ENCODE measurements around the gene SLC25A26.
"Not testable (repeated sequence)": the region's sequence is repeated elsewhere in the genome, so short reads cannot be mapped to it uniquely, and the experiment has no call there.

Gene SLC25A26

GRCh38 chr3:66421893-66422292 is 201.1 kb downstream of the SLC25A26 start:
- not testable (repeated sequence) for H3K27me3 ChIP-seq (ENCODE audit: control insufficient read depth, insufficient read depth, low read length); H3K4me3 ChIP-seq (ENCODE audit: low read depth, low read length); H3K27ac ChIP-seq (ENCODE audit: low read depth, low read length); H3K9ac ChIP-seq (ENCODE audit: low read length)
- H3K4me1 ChIP-seq (ENCODE audit: control insufficient read depth, insufficient read depth, low read length) = peaks cover 12% of the 10 kb centered on the region
- peaks cover 42% of the 10 kb centered on the region for H3K36me3 ChIP-seq (ENCODE audit: control insufficient read depth, insufficient read depth, low read length)
- peaks cover 53% of the 10 kb centered on the region for H3K9me3 ChIP-seq (ENCODE audit: control insufficient read depth, insufficient read depth, low read depth, low read length)

- H3K9me3 ChIP-seq (ENCODE audit: control insufficient read depth, insufficient read depth, low read depth, low read length) = peaks cover 53% of the 10 kb centered on the region
- H3K27ac ChIP-seq (ENCODE audit: low read depth, low read length) = no peak overlapping the region
- no peak overlapping the region for H3K9ac ChIP-seq (ENCODE audit: low read length)
- H3K4me1 ChIP-seq (ENCODE audit: control insufficient read depth, insufficient read depth, low read length) = peaks cover 11% of the 10 kb centered on the region
- peaks cover 34% of the 10 kb centered on the region for H3K36me3 ChIP-seq (ENCODE audit: control insufficient read depth, insufficient read depth, low read length)
- no peak overlapping the region for H3K4me3 ChIP-seq (ENCODE audit: low read depth, low read length)
- H3K27me3 ChIP-seq (ENCODE audit: control insufficient read depth, insufficient read depth, low read length) = no peaks in the 10 kb centered on the region
Measured at GRCh38 chr3:66423791-66424190, 203.0 kb downstream of the SLC25A26 start.

- no peak overlapping the region for H3K4me3 ChIP-seq (ENCODE audit: low read depth, low read length)
- peaks cover 45% of the 10 kb centered on the region for H3K9me3 ChIP-seq (ENCODE audit: control insufficient read depth, insufficient read depth, low read depth, low read length)
- peaks cover 9% of the 10 kb centered on the region for H3K4me1 ChIP-seq (ENCODE audit: control insufficient read depth, insufficient read depth, low read length)
- H3K9ac ChIP-seq (ENCODE audit: low read length) = no peak overlapping the region
- H3K36me3 ChIP-seq (ENCODE audit: control insufficient read depth, insufficient read depth, low read length) = peaks cover 24% of the 10 kb centered on the region
- no peak overlapping the region for H3K27ac ChIP-seq (ENCODE audit: low read depth, low read length)
- H3K27me3 ChIP-seq (ENCODE audit: control insufficient read depth, insufficient read depth, low read length) = no peaks in the 10 kb centered on the region
Measured at GRCh38 chr3:66425032-66425431, 204.2 kb downstream of the SLC25A26 start.

GRCh38 chr3:66425576-66426114 is 204.8 kb downstream of the SLC25A26 start:
- no peak overlapping the region for H3K27ac ChIP-seq (ENCODE audit: low read depth, low read length)
- H3K36me3 ChIP-seq (ENCODE audit: control insufficient read depth, insufficient read depth, low read length) = peaks cover 18% of the 10 kb centered on the region
- no peak overlapping the region for H3K9ac ChIP-seq (ENCODE audit: low read length)
- H3K9me3 ChIP-seq (ENCODE audit: control insufficient read depth, insufficient read depth, low read depth, low read length) = peaks cover 39% of the 10 kb centered on the region
- H3K27me3 ChIP-seq (ENCODE audit: control insufficient read depth, insufficient read depth, low read length) = no peaks in the 10 kb centered on the region
- H3K4me1 ChIP-seq (ENCODE audit: control insufficient read depth, insufficient read depth, low read length) = peaks cover 14% of the 10 kb centered on the region
- H3K4me3 ChIP-seq (ENCODE audit: low read depth, low read length) = no peak overlapping the region

- no peak overlapping the region for H3K4me3 ChIP-seq (ENCODE audit: low read depth, low read length)
- H3K9me3 ChIP-seq (ENCODE audit: control insufficient read depth, insufficient read depth, low read depth, low read length) = peaks cover 34% of the 10 kb centered on the region
- no peak overlapping the region for H3K9ac ChIP-seq (ENCODE audit: low read length)
- H3K27ac ChIP-seq (ENCODE audit: low read depth, low read length) = no peak overlapping the region
- no peaks in the 10 kb centered on the region for H3K27me3 ChIP-seq (ENCODE audit: control insufficient read depth, insufficient read depth, low read length)
- H3K4me1 ChIP-seq (ENCODE audit: control insufficient read depth, insufficient read depth, low read length) = peaks cover 19% of the 10 kb centered on the region
- H3K36me3 ChIP-seq (ENCODE audit: control insufficient read depth, insufficient read depth, low read length) = peaks cover 15% of the 10 kb centered on the region
Measured at GRCh38 chr3:66426135-66426534, 205.3 kb downstream of the SLC25A26 start.

- H3K36me3 ChIP-seq (ENCODE audit: control insufficient read depth, insufficient read depth, low read length) = peaks cover 15% of the 10 kb centered on the region
- H3K4me1 ChIP-seq (ENCODE audit: control insufficient read depth, insufficient read depth, low read length) = peaks cover 20% of the 10 kb centered on the region
- no peak overlapping the region for H3K4me3 ChIP-seq (ENCODE audit: low read depth, low read length)
- no peak overlapping the region for H3K27ac ChIP-seq (ENCODE audit: low read depth, low read length)
- H3K27me3 ChIP-seq (ENCODE audit: control insufficient read depth, insufficient read depth, low read length) = no peaks in the 10 kb centered on the region
- peaks cover 22% of the 10 kb centered on the region for H3K9me3 ChIP-seq (ENCODE audit: control insufficient read depth, insufficient read depth, low read depth, low read length)
- no peak overlapping the region for H3K9ac ChIP-seq (ENCODE audit: low read length)
Measured at GRCh38 chr3:66427352-66427751, 206.6 kb downstream of the SLC25A26 start.

- H3K4me3 ChIP-seq (ENCODE audit: low read depth, low read length) = no peak overlapping the region
- H3K36me3 ChIP-seq (ENCODE audit: control insufficient read depth, insufficient read depth, low read length) = peaks cover 17% of the 10 kb centered on the region
- H3K9me3 ChIP-seq (ENCODE audit: control insufficient read depth, insufficient read depth, low read depth, low read length) = peaks cover 16% of the 10 kb centered on the region
- peaks cover 20% of the 10 kb centered on the region for H3K4me1 ChIP-seq (ENCODE audit: control insufficient read depth, insufficient read depth, low read length)
- no peak overlapping the region for H3K27ac ChIP-seq (ENCODE audit: low read depth, low read length)
- H3K27me3 ChIP-seq (ENCODE audit: control insufficient read depth, insufficient read depth, low read length) = no peaks in the 10 kb centered on the region
- H3K9ac ChIP-seq (ENCODE audit: low read length) = no peak overlapping the region
Measured at GRCh38 chr3:66427951-66428474, 207.2 kb downstream of the SLC25A26 start.

Data from HUES6 (cell line).